ENCODE measurements around the gene KDM5B.

- no peak for TF ChIP-seq ZNF274 (IDR thresholded peaks at IDR 0.05; ENCODE audit: low read depth, low read length)
- no peak for TF ChIP-seq SUZ12 (IDR thresholded peaks at IDR 0.05; ENCODE audit: extremely low read depth, insufficient read depth, insufficient read length)
- no peak for TF ChIP-seq YY1 (IDR thresholded peaks at IDR 0.05; ENCODE audit: insufficient read depth, insufficient read length)
These were observed 111.2 kb downstream of the KDM5B start for GRCh38 chr1:202697038-202697437.

All from NT2/D1 (cell line).